AG04449 (cell line): ENCODE measurements around the gene TRIO.

Experiments
- CTCF ChIA-PET: fragments of 350-600 bp; formaldehyde crosslinking; extraction: SDS; loops from one replicate; lab custom pipeline; 2021; ENCODE audit warnings: antibody characterized with exemption; lab: Yijun Ruan, JAX
- POLR2A ChIA-PET: fragments of 400-600, 350-600 bp; formaldehyde crosslinking; extraction: SDS; loops from one replicate; lab custom pipeline; 2020; ENCODE audit warnings: antibody characterized with exemption, inconsistent platforms; lab: Yijun Ruan, JAX
- DNase-seq: peaks from one replicate; pipeline ENCODE4 v3.0.0-alpha.2; 2010; ENCODE audit warnings: low read depth, low spot score
- H3K4me3 ChIP-seq: 2 replicates; pipeline ENCODE4 v1.5.1; 2011; ENCODE audit warnings: low read depth, mild to moderate bottlenecking, control low read depth, low read length
- CTCF ChIP-seq: IDR thresholded peaks from one replicate; pipeline ENCODE4 v1.5.1; 2011; ENCODE audit warnings: mild to moderate bottlenecking, moderate library complexity, low read length, control low read depth, inconsistent platforms; ENCODE audit not compliant: insufficient read depth; ENCODE audit errors: missing control alignments

TRIO gene

GRCh38 chr5:14379739-14380497 lies 236.8 kb downstream of the TRIO start:
- CTCF ChIA-PET = no interaction called here
- H3K4me3 ChIP-seq = no peak overlapping the region
- POLR2A ChIA-PET = no interaction called here
- no peak for TF ChIP-seq CTCF
- no peak for DNase-seq

- TF ChIP-seq CTCF = no peak
- H3K4me3 ChIP-seq = no peak overlapping the region
- no peak for DNase-seq
- POLR2A ChIA-PET = no interaction called here
- CTCF ChIA-PET = no interaction called here
These were observed 237.6 kb downstream of the TRIO start for GRCh38 chr5:14380712-14381111.

- POLR2A ChIA-PET = interaction anchor here (0.8 kb wide), 1 partner anchor 11 kb away, joined by 3 read pairs; no protein-coding TSS in a partner anchor
- no peak overlapping the region for H3K4me3 ChIP-seq
- TF ChIP-seq CTCF = no peak
- CTCF ChIA-PET = interaction anchor here (1.0 to 2.2 kb wide), 2 partner anchors 11 to 20 kb away, joined by 5 to 10 read pairs; no protein-coding TSS in a partner anchor
- no peak for DNase-seq
These were observed 239.5 kb downstream of the TRIO start for GRCh38 chr5:14382640-14383039.

- POLR2A ChIA-PET = no interaction called here
- H3K4me3 ChIP-seq = no peak overlapping the region
- CTCF ChIA-PET = interaction anchor here (0.9 to 2.2 kb wide), 5 partner anchors 10 to 264 kb away, joined by 3 to 10 read pairs (median 3); no protein-coding TSS in a partner anchor
- no peak for DNase-seq
- TF ChIP-seq CTCF = no peak
These were observed 240.8 kb downstream of the TRIO start for GRCh38 chr5:14383923-14384322.

- CTCF ChIA-PET = interaction anchor here (1.1 to 2.8 kb wide), 5 partner anchors 9 to 264 kb away, joined by 4 to 15 read pairs (median 10); no protein-coding TSS in a partner anchor
- no peak overlapping the region for H3K4me3 ChIP-seq
- DNase-seq = no peak
- TF ChIP-seq CTCF = no peak
- POLR2A ChIA-PET = no interaction called here
These were observed 241.9 kb downstream of the TRIO start for GRCh38 chr5:14385019-14385418.

GRCh38 chr5:14386884-14387624 lies 243.9 kb downstream of the TRIO start:
- no peak for TF ChIP-seq CTCF
- no peak for DNase-seq
- no peak overlapping the region for H3K4me3 ChIP-seq
- ChIA-PET CTCF (interaction anchor here (0.6 to 2.9 kb wide), 8 partner anchors 8 to 262 kb away, joined by 3 to 15 read pairs (median 6); no protein-coding TSS in a partner anchor), POLR2A (no interaction called here)
